HepG2 (cell line): ENCODE measurements around the gene ATAD3C. TPM values are rescaled to one million over a fixed set of nuclear protein-coding genes. Genes with fewer than 3 reads are reported as not detected.

Source experiments
- CEBPB ChIP-seq: IDR thresholded peaks from 2 replicates; pipeline ENCODE4 v1.6.1; 2011; ENCODE audit warnings: low read depth, low read length, improper control_type of control experiment, borderline replicate concordance
- DR1 ChIP-seq: sonication (generic); formaldehyde crosslinking; IDR thresholded peaks from 2 replicates; pipeline ENCODE4 v1.8.0; 2021; ENCODE audit warnings: mild to moderate bottlenecking, missing genetic modification reagents, inconsistent platforms
- GTF3A ChIP-seq: sonication (generic); formaldehyde crosslinking; conservative IDR thresholded peaks from 2 replicates; pipeline ENCODE4 v1.4.0; 2020; ENCODE audit warnings: mild to moderate bottlenecking, missing genetic modification reagents
- IRX3 ChIP-seq: sonication (generic); formaldehyde crosslinking; IDR thresholded peaks from 2 replicates; pipeline ENCODE4 v1.8.1; 2023; ENCODE audit warnings: mild to moderate bottlenecking, low read depth, missing genetic modification reagents, borderline replicate concordance
- KAT8 ChIP-seq: IDR thresholded peaks from 2 replicates; pipeline ENCODE4 v1.6.1; 2016; ENCODE audit warnings: missing genetic modification reagents, missing compliant biosample characterization
- KLF13 ChIP-seq: sonication (generic); formaldehyde crosslinking; IDR thresholded peaks from 2 replicates; pipeline ENCODE4 v1.4.0; 2020; ENCODE audit warnings: mild to moderate bottlenecking, missing genetic modification reagents
- KLF16 ChIP-seq, 2 experiments: sonication (generic) in 1 of 2; formaldehyde crosslinking in 1 of 2; IDR thresholded peaks; 2 replicates each; pipeline versions ENCODE4 v1.6.1 to v1.8.0; 2016 to 2023; ENCODE audit warnings: missing genetic modification reagents in 2 of 2, missing compliant biosample characterization in 1 of 2
- KMT2B ChIP-seq: IDR thresholded peaks from 2 replicates; pipeline ENCODE4 v1.6.1; 2016; ENCODE audit warnings: missing genetic modification reagents, missing compliant biosample characterization
- NCOA1 ChIP-seq: sonication (generic); formaldehyde crosslinking; IDR thresholded peaks from 2 replicates; pipeline ENCODE4 v1.9.0; 2021; ENCODE audit warnings: missing genetic modification reagents
- NFRKB ChIP-seq: fragments of 450-650 bp; IDR thresholded peaks from 2 replicates; pipeline ENCODE4 v1.6.1; 2017
- PHB2 ChIP-seq: fragments of 450-650 bp; IDR thresholded peaks from 2 replicates; pipeline ENCODE4 v1.6.1; 2018; ENCODE audit not compliant: partially characterized antibody
- PITX1 ChIP-seq: sonication (generic); formaldehyde crosslinking; IDR thresholded peaks from 2 replicates; pipeline ENCODE4 v1.5.1; 2020; ENCODE audit warnings: mild to moderate bottlenecking, missing genetic modification reagents
- SMARCC2 ChIP-seq: fragments of 450-650 bp; IDR thresholded peaks from 2 replicates; pipeline ENCODE4 v1.6.1; 2017; ENCODE audit warnings: antibody characterized with exemption, mild to moderate bottlenecking
- SP2 ChIP-seq: sonication (generic); formaldehyde crosslinking; IDR thresholded peaks from 2 replicates; pipeline ENCODE4 v1.5.1; 2020; ENCODE audit warnings: mild to moderate bottlenecking, missing genetic modification reagents
- TRIM24 ChIP-seq: sonication (generic); formaldehyde crosslinking; IDR thresholded peaks from 2 replicates; pipeline ENCODE4 v1.8.0; 2022; ENCODE audit warnings: mild to moderate bottlenecking, missing genetic modification reagents
- ZFP36 ChIP-seq: fragments of 150-350 bp; IDR thresholded peaks from 2 replicates; pipeline ENCODE4 v1.6.1; 2018; ENCODE audit warnings: borderline replicate concordance, low read length, low read depth; ENCODE audit not compliant: partially characterized antibody
- ZNF138 ChIP-seq: sonication (generic); formaldehyde crosslinking; IDR thresholded peaks from 2 replicates; pipeline ENCODE4 v1.5.0; 2020; ENCODE audit warnings: mild to moderate bottlenecking, low read depth, missing genetic modification reagents
- ZNF629 ChIP-seq: sonication (generic); formaldehyde crosslinking; conservative IDR thresholded peaks from 2 replicates; pipeline ENCODE4 v1.5.0; 2020; ENCODE audit warnings: missing genetic modification reagents
- ZNF777 ChIP-seq: sonication (generic); formaldehyde crosslinking; IDR thresholded peaks from 2 replicates; pipeline ENCODE4 v1.4.0; 2020; ENCODE audit warnings: missing genetic modification reagents
- ZSCAN20 ChIP-seq: sonication (generic); formaldehyde crosslinking; IDR thresholded peaks from 2 replicates; pipeline ENCODE4 v1.4.0; 2020; ENCODE audit warnings: missing genetic modification reagents, mild to moderate bottlenecking, borderline replicate concordance
- polyA plus RNA-seq, 8 experiments: library from polyadenylated mRNA; depleted of rRNA in 3 of 8; stranded (reverse) in 7 of 8; unstranded in 1 of 8; fragments of >200 nt; fragmentation: Illumina TruSeq in 4 of 8; extraction: Trizol in 4 of 8; gene quantifications; 2 replicates each; pipeline versions ENCODE4 v1.2.1 to v1.2.3, GENCODE V29; 2011 to 2016; ENCODE audit warnings: low read depth in 4 of 8, missing spikeins in 1 of 8, mixed read lengths in 1 of 8; ENCODE audit not compliant: insufficient read depth in 1 of 8
- total RNA-seq, 5 experiments: library from RNA; depleted of rRNA; stranded (reverse); fragments of >200 nt; fragmentation: Illumina TruSeq; extraction: Trizol; gene quantifications; 2 replicates each; pipeline ENCODE4 v1.2.3, GENCODE V29; 2016; ENCODE audit warnings: low read depth in 1 of 5
- TF ChIP-seq, protein P1 (sequence below): sonication (generic); formaldehyde crosslinking; IDR thresholded peaks from 2 replicates; pipeline ENCODE4 v1.4.0; 2020; ENCODE audit warnings: missing genetic modification reagents
- TF ChIP-seq, protein P2 (sequence below): sonication (generic); formaldehyde crosslinking; conservative IDR thresholded peaks from 2 replicates; pipeline ENCODE4 v1.4.0; 2020; ENCODE audit warnings: mild to moderate bottlenecking, missing genetic modification reagents, moderate library complexity
- TF ChIP-seq, protein P3 (sequence below): sonication (generic); formaldehyde crosslinking; IDR thresholded peaks from 2 replicates; pipeline ENCODE4 v1.5.1; 2020; ENCODE audit warnings: mild to moderate bottlenecking, missing genetic modification reagents, moderate library complexity
- TF ChIP-seq, protein P4 (sequence below): sonication (generic); formaldehyde crosslinking; IDR thresholded peaks from 2 replicates; pipeline ENCODE4 v1.4.0; 2020; ENCODE audit warnings: missing genetic modification reagents, borderline replicate concordance

ATAD3C gene
- total and polyA plus RNA-seq, 2 of the 13 experiments (the other 11 are each of a cell fraction or from before 2014, with no cell fraction given), result 2.4 to 3.2 TPM

DNA sequence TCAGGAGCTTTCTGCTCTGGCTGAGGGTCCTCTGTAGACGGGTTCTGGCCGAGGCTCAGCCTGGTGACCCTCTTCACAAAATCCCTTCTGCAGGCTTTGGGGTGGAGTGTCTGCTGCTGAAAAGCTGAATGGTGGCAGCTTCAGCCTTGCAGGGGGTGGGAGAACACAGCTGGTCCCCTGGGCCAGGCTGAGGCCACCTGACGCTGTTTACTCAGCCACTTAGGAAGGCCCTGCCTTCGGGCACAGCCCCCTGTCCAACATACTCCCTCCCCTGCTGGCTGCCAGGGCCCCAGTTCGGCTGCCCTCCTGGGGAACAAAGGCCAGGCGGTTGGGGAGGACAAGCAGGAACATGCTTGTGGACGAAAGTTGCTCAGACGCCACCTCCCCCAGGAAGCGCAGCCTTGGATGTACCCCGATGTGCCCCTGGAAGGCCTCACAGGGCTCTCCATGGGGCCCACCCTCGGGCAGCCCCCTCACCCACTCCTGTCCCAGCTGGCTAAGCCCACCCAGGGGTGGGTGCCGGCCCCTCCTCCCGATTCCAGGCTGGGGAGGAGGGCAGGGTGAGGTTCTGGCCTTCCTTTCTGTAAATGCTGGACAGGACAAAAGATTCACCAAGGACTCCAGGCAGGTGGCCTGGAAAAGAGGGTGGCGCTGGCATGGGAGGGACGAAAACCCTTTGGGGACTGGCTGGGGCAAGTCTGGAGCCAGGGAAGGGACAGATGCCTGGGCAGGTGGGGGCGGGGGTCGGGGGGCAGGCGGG lies 28.2 kb upstream of the ATAD3C start, which contains the start of gene ANKRD65 (continued):
- TF ChIP-seq ZSCAN20 (CRISPR knock-in tag) (no peak), SP2 (CRISPR knock-in tag) (no peak), NFRKB (no peak), ZFP36 (no peak), KMT2B (CRISPR knock-in tag) (no peak), PITX1 (no peak; the same call in 1 of the 2 replicates), ZNF629 (0 out of 2 replicates have a peak, but pooled peaks have one; percentile 14), NCOA1 (CRISPR knock-in tag) (0 out of 2 replicates have a peak, but pooled peaks have one; percentile 61), IRX3 (CRISPR knock-in tag) (no peak), DR1 (CRISPR knock-in tag) (peak; percentile 86; the same call in 1 of the 2 replicates), KLF13 (CRISPR knock-in tag) (no peak), TRIM24 (CRISPR knock-in tag) (no peak), KLF16 (CRISPR knock-in tag; IDR thresholded peaks at IDR 0.05) (peak in 1 of 2 experiments; percentile 47; a peak in 1 of 4 replicates), GTF3A (CRISPR knock-in tag) (no peak), SMARCC2 (no peak), KAT8 (CRISPR knock-in tag) (peak; percentile 62; the same call in 1 of the 2 replicates), CEBPB (no peak), ZNF777 (no peak), ZNF138 (CRISPR knock-in tag) (no peak), PHB2 (no peak)
- TF ChIP-seq, protein P1, sequence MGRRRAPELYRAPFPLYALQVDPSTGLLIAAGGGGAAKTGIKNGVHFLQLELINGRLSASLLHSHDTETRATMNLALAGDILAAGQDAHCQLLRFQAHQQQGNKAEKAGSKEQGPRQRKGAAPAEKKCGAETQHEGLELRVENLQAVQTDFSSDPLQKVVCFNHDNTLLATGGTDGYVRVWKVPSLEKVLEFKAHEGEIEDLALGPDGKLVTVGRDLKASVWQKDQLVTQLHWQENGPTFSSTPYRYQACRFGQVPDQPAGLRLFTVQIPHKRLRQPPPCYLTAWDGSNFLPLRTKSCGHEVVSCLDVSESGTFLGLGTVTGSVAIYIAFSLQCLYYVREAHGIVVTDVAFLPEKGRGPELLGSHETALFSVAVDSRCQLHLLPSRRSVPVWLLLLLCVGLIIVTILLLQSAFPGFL (CRISPR knock-in tag), result no peak
- TF ChIP-seq, protein P2, sequence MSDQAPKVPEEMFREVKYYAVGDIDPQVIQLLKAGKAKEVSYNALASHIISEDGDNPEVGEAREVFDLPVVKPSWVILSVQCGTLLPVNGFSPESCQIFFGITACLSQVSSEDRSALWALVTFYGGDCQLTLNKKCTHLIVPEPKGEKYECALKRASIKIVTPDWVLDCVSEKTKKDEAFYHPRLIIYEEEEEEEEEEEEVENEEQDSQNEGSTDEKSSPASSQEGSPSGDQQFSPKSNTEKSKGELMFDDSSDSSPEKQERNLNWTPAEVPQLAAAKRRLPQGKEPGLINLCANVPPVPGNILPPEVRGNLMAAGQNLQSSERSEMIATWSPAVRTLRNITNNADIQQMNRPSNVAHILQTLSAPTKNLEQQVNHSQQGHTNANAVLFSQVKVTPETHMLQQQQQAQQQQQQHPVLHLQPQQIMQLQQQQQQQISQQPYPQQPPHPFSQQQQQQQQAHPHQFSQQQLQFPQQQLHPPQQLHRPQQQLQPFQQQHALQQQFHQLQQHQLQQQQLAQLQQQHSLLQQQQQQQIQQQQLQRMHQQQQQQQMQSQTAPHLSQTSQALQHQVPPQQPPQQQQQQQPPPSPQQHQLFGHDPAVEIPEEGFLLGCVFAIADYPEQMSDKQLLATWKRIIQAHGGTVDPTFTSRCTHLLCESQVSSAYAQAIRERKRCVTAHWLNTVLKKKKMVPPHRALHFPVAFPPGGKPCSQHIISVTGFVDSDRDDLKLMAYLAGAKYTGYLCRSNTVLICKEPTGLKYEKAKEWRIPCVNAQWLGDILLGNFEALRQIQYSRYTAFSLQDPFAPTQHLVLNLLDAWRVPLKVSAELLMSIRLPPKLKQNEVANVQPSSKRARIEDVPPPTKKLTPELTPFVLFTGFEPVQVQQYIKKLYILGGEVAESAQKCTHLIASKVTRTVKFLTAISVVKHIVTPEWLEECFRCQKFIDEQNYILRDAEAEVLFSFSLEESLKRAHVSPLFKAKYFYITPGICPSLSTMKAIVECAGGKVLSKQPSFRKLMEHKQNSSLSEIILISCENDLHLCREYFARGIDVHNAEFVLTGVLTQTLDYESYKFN (CRISPR knock-in tag), result peak; percentile 87
- TF ChIP-seq, protein P3, sequence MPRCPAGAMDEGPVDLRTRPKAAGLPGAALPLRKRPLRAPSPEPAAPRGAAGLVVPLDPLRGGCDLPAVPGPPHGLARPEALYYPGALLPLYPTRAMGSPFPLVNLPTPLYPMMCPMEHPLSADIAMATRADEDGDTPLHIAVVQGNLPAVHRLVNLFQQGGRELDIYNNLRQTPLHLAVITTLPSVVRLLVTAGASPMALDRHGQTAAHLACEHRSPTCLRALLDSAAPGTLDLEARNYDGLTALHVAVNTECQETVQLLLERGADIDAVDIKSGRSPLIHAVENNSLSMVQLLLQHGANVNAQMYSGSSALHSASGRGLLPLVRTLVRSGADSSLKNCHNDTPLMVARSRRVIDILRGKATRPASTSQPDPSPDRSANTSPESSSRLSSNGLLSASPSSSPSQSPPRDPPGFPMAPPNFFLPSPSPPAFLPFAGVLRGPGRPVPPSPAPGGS, result peak; percentile 33; the same call in 1 of the 2 replicates
- TF ChIP-seq, protein P4, sequence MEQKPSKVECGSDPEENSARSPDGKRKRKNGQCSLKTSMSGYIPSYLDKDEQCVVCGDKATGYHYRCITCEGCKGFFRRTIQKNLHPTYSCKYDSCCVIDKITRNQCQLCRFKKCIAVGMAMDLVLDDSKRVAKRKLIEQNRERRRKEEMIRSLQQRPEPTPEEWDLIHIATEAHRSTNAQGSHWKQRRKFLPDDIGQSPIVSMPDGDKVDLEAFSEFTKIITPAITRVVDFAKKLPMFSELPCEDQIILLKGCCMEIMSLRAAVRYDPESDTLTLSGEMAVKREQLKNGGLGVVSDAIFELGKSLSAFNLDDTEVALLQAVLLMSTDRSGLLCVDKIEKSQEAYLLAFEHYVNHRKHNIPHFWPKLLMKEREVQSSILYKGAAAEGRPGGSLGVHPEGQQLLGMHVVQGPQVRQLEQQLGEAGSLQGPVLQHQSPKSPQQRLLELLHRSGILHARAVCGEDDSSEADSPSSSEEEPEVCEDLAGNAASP (CRISPR knock-in tag), result peak; percentile 73; the same call in 1 of the 2 replicates
